NCI-H2227 treated with DMSO at 0.1 percent for 48 hours (cell line): Measurements from ENCODE around the gene OSBPL10.

Source experiments
- DNase-seq: peaks from one replicate; lab custom pipeline; 2025; lab: John Stamatoyannopoulos, UW

OSBPL10 gene

GRCh38 chr3:31958701-31959152, 22.3 kb downstream of the OSBPL10 start:
- DNase-seq = no peak

- no peak for DNase-seq
Observed at GRCh38 chr3:31957106-31957505, 24.0 kb downstream of the OSBPL10 start.

DNA sequence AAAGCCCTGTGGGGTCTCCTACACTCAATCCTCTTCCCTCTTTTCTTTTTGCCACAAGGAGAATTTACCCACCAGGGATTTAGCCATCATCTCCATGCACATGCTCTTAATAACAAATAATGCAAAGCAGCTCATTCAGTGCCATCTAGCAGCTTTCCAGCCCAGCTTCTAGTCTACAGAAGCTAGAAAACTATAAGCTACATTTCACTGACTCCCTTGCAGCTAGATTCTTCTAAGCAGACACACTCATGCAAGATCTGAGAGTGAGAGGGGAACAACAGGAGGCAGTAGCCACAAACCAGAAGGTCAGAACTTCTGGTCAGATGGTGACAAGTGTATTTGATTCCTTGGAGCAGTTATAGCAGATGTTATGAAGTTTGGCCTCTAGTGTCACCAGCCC, 25.5 kb downstream of the OSBPL10 start:
- no peak for DNase-seq

DNA sequence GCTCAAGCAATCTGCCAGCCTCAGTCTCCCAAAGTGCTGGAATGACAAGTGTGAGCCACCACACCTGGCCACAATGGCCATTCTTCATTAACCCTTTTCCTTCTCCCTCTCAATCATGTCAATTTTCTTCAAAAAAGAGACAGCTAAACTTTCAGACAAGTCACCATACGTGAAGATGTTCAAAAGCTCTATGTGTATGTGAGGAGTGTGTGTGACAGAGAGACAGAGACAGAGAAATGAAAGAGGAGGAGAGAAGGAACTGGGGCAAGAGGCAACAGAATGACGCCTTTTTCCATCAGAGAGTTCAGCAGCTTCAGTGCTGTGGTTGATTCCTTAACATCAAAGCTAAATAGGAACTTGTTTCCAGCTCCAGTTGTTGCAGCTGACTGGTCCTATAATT, 27.4 kb downstream of the OSBPL10 start:
- no peak for DNase-seq

- DNase-seq = no peak
Observed at GRCh38 chr3:31953091-31953490, 28.0 kb downstream of the OSBPL10 start.

DNA sequence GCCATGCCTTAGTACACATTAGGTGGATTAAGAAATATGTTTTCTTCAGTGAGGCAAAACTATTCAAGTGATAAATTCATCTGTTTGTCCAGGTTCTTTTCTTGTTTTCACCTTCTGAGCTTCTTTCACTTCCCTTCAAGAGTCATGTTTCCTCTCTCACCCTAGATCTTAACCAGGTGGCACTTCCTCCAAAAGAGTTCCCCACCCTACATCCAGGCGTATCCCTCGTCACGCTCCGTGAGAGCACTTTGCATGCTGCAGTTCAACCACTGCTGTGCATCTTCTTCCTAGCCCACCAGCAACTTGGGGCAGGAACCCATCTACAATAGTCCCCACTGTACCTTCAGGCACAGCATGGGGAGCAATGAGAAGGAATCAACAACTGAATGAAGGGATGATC, 28.9 kb downstream of the OSBPL10 start:
- no peak for DNase-seq

- DNase-seq = no peak
Observed at GRCh38 chr3:31948280-31948679, 32.8 kb downstream of the OSBPL10 start.

GRCh38 chr3:31947671-31948091, 33.4 kb downstream of the OSBPL10 start:
- no peak for DNase-seq

DNA sequence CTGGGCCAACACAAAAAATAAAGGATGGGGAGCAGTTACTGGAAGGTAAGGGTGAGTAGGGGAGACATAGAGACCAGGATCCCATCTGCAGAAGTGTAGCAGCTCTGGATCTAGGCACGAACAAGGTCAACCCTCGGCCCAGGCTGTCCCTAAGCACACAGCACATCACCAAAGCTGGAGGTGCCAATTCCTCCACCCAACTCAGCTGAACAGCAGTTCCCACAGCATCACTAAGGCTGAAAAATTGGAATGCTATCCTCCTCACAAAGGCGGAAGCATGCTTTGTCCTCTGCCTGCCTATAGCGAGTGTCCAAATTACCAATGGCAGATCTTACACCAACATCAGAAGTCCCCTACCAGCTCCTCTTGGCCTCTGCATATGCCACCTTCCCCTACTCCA, 33.9 kb downstream of the OSBPL10 start:
- DNase-seq = no peak

DNA sequence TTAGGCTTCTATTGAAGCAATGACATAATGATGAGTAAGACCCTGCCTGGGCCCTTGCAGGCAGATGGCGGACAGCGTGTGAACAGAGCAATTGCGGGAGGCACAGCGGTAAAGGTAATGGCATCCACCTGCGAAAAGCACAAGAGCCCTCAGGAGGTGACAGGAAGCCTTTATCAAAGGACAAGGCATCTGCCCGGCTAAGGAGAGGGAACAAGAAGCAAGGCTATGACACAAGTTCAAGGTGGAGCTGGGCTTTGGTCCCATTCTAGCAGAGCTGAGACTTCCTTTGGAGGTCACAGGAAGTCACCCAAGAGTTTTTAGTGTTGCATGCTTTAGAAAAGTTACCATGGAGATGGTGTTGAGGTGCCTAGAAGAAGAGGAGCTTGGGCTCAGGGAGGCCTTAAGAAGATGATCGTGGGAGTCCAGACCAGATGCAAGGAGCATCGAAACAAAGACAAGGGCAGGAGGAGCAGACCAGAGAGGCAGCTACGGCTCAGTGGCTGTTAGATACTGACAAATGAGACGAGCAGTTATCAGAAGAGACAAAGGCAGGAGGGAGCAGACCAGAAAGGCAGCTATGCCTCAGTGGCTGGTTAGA, 34.5 kb downstream of the OSBPL10 start:
- DNase-seq = no peak

- DNase-seq = no peak
Observed at GRCh38 chr3:31945738-31946052, 35.4 kb downstream of the OSBPL10 start.

DNA sequence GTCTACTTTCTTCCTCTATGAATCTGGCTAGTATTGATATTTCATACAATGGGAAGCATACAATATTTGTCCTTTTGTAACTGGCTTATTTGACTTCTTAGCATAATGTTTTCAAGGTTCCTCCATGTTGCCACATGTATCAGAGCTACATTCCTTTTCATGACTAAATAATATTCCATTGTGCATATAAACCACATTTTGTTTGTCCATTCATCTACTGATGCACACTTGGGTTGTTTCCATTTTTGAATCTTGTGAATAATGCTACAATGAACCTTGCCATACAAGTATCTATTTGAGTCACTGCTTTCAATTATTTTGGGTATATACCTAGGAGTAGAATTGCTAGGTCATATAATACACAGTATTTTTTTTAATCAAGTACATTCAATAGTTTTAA, 38.0 kb downstream of the OSBPL10 start:
- DNase-seq = no peak

GRCh38 chr3:31942446-31942845, 38.6 kb downstream of the OSBPL10 start:
- no peak for DNase-seq

DNA sequence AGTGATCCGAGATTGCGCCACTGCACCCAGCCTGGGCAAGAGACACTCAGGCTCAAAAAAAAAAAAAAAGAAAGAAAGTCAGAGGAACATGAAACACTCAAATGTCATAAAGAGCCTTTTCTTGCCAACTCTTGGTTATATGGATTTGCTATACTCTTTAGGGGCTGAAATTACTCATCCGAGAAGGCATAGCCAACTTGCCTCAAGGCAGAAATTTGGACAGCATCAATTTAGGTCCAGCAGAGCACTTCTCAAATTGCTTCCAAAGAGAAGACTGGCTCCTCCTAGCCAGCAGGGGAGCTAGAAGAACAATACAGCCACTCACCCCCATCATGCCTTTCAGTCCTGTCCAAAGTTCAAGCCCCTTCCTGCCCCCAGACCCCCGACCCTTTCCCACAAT, 43.8 kb downstream of the OSBPL10 start:
- no peak for DNase-seq

DNA sequence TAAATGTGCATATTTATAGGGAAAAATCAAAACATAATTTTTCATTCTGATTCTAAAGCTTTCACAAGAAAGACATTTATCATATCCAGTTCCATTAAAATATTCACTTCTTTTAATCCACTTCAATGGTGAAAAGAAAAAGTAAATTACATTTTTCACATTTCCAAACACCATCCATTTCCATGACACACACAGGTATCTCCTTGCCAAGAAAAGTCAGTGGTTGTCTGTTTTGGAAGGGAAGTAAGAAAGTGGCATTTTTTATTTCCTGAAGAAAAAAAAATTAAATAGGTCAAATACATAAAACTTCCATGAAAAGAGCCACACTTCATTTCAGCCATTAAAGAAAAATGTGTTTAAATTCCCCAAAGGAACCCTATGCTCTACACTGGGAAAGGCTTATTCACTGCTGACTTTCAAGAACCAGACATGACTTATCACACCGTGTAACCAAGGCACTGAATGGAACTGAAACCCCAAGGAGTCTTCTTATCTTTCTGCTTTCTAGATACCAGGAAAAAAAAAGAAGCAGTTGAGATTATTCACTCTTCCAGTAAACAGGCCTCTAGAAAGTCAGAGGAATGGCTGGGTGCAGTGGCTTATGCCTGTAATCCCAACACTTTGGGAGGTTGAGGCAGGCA, 44.5 kb downstream of the OSBPL10 start:
- no peak for DNase-seq

DNA sequence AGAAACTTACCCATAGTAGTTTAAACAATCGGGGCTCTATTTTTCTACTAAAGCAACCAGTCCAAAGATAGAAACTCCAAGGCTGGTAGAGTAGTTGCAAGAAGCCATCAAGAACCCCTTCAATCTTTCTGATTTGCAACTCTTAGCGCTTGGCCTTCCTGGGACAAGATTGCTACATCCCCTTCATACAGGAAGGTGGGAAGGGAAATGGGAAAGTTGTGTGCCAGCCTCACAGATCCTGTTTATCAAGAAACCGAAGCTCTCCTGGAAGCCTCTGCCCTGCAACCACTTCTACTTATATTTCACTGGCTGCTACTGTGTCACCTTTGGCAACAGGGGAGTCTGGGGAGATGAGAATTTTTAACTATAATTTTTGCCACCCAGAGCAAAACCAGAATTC, 46.2 kb downstream of the OSBPL10 start:
- no peak for DNase-seq

DNA sequence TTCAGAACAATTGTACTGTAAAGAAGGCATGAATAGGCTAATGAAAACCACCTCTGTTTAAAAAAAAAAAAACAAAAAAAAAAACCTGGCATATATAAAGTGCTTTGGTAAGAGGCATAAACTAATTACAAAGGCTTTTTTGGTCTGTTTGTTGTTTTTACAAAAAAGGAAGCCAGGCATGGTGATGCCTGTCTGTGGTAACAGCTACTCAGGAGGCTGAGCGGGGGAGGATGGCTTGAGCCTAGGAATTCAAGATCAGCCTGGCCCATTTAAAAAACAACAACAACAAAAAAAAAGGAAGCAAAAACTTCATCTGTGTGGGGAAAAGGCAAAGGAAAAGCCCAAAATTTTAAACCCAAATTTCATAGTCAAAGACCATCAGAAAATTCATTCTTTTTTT, 47.0 kb downstream of the OSBPL10 start:
- DNase-seq = no peak

DNA sequence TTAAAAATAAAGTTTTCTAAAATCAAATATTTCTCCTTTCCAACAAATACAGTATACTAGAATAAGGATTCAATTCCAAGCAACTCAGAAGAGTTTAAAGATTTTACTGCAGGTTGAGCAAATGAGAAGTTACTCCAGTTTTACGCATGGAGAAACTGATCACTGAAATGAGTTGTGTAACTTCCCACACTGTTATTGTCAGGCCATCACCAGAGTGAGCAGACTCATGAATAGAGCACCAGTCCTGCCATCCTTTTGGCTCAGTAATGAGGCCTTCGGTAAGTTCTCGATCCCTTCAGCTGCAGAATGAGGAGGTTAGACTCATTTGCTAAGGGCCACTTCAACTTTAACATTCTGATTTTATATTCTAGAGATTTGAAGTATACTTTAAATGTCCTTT, 48.1 kb downstream of the OSBPL10 start:
- DNase-seq = no peak

- no peak for DNase-seq
Observed at GRCh38 chr3:31929826-31930502, 51.1 kb downstream of the OSBPL10 start.

DNA sequence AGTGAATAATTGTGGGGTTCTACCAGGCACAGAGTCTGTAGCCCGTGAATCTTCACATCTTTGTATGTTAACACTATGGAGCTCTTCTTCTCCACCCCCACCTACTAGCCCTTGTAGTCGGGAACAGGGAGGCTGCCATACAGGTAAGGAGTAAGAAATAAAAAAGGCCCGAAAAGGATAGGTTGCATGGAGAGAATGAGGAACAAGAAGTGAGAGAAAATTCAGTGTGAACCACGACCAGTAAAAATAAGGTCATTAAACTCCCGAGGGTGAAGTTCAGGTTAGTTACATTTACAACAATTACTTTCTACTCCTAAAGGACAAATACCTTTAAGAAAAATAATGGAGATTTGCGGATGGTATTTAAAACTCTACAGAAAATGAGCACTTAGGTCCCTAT, 53.3 kb downstream of the OSBPL10 start:
- DNase-seq = no peak

DNA sequence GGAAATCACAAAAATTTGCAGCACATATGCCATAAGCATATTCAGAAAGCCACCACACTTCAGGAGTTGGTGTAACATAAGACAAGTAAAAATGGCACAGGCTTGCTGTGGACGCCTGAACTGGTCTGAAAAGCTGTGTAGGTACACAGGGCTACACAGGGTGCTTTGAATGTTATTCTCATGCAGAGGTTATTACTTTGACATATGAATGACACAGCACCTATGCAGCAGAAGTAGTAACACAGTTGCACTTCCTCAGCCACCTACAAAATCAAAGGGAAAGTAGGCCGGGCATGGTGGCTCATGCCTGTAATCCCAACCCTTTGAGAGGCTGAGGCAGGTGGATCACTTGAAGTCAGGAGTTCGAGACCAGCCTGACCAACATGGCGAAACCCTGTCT, 54.5 kb downstream of the OSBPL10 start:
- DNase-seq = no peak

DNA sequence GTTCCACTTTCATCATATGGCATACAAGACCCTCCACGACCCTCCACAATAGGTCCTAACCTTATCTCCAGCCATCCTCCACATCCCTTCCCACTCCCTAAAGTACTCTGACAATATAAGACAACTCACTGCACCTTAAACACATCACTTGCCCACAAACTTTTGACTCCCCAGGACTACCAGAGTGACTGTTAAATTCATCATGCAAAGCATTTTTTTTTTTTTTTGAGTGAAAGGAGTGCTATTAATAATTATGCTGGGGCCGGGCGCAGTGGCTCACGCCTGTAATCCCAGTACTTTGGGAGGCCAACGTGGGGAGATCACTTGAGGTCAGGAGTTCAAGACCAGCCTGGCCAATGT, 55.8 kb downstream of the OSBPL10 start:
- DNase-seq = no peak

GRCh38 chr3:31924610-31925270, 56.3 kb downstream of the OSBPL10 start:
- no peak for DNase-seq
